Measurements from ENCODE around the gene ZFR.

Gene ZFR

DNA sequence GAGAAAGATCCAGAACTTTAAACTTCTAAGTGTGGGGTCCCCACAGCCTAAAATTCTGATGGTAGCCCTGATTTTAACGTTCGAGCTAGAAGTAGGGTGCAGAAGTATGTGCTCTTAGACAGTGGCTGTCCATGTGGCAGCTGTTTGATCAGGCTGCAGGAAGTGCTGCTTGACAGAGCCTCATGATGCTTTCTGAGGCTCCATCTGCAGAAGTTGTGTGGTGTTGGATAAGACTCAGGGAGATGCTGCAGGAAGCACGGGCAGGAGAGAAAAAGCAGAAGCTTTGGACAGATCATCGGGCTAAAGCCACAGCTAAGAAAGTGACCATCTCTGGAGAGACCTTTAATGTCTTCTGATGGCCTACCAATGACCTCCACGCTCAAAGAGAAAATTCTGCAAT is 139.9 kb downstream of the ZFR start:
- Histone ChIP-seq H3K36me3 (ENCODE audit: control insufficient read depth in 1 of 2, insufficient read depth in 2 of 2, low read length in 2 of 2) (no peaks in the 10 kb centered on the region), H3K4me3 (ENCODE audit: low read depth in 1 of 2, low read length in 2 of 2) (no peak overlapping the region), H3K9me3 (ENCODE audit: control insufficient read depth in 1 of 2, low read length in 2 of 2) (no peaks in the 10 kb centered on the region), H3K4me1 (ENCODE audit: control insufficient read depth in 1 of 2, insufficient read depth in 2 of 2, low read length in 2 of 2) (peaks cover 6 to 31% of the 10 kb centered on the region in 2 donors), H3K27me3 (ENCODE audit: low read depth, low read length) (no peaks in the 10 kb centered on the region), H3K27ac (ENCODE audit: low read length) (no peak overlapping the region)
